ENCODE data around the gene GAD2.

The GAD2 gene

GRCh38 chr10:26214004-26214403 is 2.6 kb upstream of the GAD2 start:
- peaks cover 22% of the 10 kb centered on the region for H3K4me1 Mint-ChIP-seq
- peaks cover 1% of the 10 kb centered on the region for H3K36me3 Mint-ChIP-seq (ENCODE audit: insufficient read depth)

DNA sequence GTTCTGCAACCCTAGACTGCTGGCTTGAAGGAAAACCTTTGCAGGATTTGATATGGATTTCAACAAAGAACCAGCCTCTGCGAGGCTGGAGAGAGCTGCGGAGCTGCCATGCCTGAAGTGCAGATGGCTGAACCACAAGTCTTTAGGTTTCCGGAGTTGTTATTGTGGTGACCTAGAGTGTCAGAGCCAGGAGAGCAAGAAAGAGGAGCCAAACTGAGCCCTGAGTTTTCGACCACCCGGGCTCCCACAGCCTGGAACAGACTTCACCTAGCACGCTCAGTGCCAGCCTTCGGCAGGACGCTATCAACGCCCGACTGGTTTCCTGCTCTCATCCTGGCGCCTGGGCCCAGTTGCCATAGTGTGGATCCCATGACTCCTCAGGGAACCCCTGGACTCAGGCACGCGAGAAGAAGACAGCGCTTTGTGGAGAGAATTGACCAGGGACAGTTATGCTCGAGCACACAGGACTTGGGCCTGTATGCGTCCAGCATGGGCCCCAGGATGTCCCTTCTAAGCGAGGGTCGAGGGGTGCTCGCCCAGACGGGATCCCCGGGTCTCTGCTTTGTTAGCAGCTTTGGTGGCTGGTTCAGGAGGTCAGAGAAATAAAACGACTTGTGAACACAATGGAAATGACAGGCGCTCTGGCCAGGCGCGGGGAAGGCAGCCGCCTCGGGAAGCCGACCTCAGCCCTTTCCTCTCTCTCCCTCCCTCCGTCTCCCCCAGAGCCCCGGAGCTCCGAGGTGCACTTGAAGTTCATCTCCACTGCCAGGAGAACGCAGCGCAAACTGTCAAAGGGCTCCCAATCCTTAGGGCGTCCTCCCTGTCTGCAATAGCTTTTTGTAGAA is 1.8 kb upstream of the GAD2 start:
- ATAC-seq (replicated peaks; ENCODE audit: extremely low read depth, poor library complexity, severe bottlenecking) (no peak), DNase-seq (ENCODE audit: low spot score in 2 of 2) (no peak)
- Mint-ChIP-seq H3K27me3 (peaks cover 77% of the 10 kb centered on the region), H3K36me3 (ENCODE audit: insufficient read depth) (peaks cover 1% of the 10 kb centered on the region), H3K9me3 (no peaks in the 10 kb centered on the region), H3K4me3 (peak overlapping the region; percentile 17), H3K4me1 (peaks cover 22% of the 10 kb centered on the region), H3K27ac (ENCODE audit: low read depth) (no peak overlapping the region)

More at GRCh38 chr10:26214004-26214403, 2.6 kb upstream of the GAD2 start:
- Mint-ChIP-seq H3K4me3 (no peak overlapping the region), H3K9me3 (no peaks in the 10 kb centered on the region), H3K27ac (ENCODE audit: low read depth) (no peak overlapping the region), H3K27me3 (peaks cover 69% of the 10 kb centered on the region)
- ATAC-seq (replicated peaks; ENCODE audit: extremely low read depth, poor library complexity, severe bottlenecking): no peak
- no peak for DNase-seq (ENCODE audit: low spot score in 2 of 2)

- ATAC-seq (replicated peaks; ENCODE audit: extremely low read depth, poor library complexity, severe bottlenecking) (no peak), DNase-seq (ENCODE audit: low spot score in 2 of 2) (no peak)
- H3K27ac Mint-ChIP-seq (ENCODE audit: low read depth): no peak overlapping the region
- peaks cover 1% of the 10 kb centered on the region for H3K36me3 Mint-ChIP-seq (ENCODE audit: insufficient read depth)
- H3K4me3 Mint-ChIP-seq: peak overlapping the region; percentile 64
- peaks cover 84% of the 10 kb centered on the region for H3K27me3 Mint-ChIP-seq
- H3K4me1 Mint-ChIP-seq: peaks cover 22% of the 10 kb centered on the region
- H3K9me3 Mint-ChIP-seq: no peaks in the 10 kb centered on the region
These were observed 1.1 kb upstream of the GAD2 start for GRCh38 chr10:26215396-26215934.

- Mint-ChIP-seq H3K27me3 (peaks cover 90% of the 10 kb centered on the region), H3K4me1 (peaks cover 22% of the 10 kb centered on the region), H3K27ac (ENCODE audit: low read depth) (no peak overlapping the region), H3K9me3 (no peaks in the 10 kb centered on the region), H3K4me3 (peak overlapping the region; percentile 64), H3K36me3 (ENCODE audit: insufficient read depth) (peaks cover 1% of the 10 kb centered on the region)
- ATAC-seq (replicated peaks; ENCODE audit: extremely low read depth, poor library complexity, severe bottlenecking) (no peak), DNase-seq (ENCODE audit: low spot score in 2 of 2) (no peak)
These were observed 514 bp upstream of the GAD2 start for GRCh38 chr10:26215935-26216584.

DNA sequence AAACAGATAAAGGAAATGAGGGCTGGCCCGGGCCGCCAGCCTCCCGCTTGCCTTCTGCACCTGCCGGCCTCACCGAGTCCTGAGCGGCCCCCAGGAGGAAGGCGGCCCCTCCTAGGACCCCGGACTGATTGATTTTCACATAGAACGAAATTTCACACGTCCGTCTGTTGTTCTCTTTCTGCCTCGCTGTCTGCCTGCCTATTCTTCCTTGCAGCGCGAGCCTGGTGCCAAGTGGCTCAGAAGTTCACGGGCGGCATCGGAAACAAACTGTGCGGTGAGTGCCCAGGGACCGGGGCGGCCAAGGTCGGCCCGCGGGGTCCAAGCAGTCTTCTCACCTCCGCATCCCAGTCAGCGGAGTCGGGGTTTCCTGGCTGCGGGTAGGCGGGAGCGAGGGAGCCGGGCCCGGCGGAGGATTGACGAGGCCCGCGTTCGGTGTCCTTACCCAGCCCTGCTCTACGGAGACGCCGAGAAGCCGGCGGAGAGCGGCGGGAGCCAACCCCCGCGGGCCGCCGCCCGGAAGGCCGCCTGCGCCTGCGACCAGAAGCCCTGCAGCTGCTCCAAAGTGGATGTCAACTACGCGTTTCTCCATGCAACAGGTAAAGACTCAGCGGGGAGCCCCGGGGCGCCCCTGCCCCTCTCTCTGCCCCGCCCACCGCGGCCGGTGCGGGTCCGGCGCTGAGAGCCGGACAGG is 967 bp downstream of the GAD2 start:
- ATAC-seq (replicated peaks; ENCODE audit: extremely low read depth, poor library complexity, severe bottlenecking): no peak
- peaks cover 22% of the 10 kb centered on the region for H3K4me1 Mint-ChIP-seq
- no peaks in the 10 kb centered on the region for H3K9me3 Mint-ChIP-seq
- H3K36me3 Mint-ChIP-seq (ENCODE audit: insufficient read depth): peaks cover 1% of the 10 kb centered on the region
- no peak overlapping the region for H3K4me3 Mint-ChIP-seq
- H3K27ac Mint-ChIP-seq (ENCODE audit: low read depth): no peak overlapping the region
- H3K27me3 Mint-ChIP-seq: peaks cover 95% of the 10 kb centered on the region
- no peak for DNase-seq (ENCODE audit: low spot score in 2 of 2)

- peaks cover 1% of the 10 kb centered on the region for H3K36me3 Mint-ChIP-seq (ENCODE audit: insufficient read depth)
- no peaks in the 10 kb centered on the region for H3K9me3 Mint-ChIP-seq
- DNase-seq (ENCODE audit: low spot score in 2 of 2): no peak
- peaks cover 22% of the 10 kb centered on the region for H3K4me1 Mint-ChIP-seq
- H3K4me3 Mint-ChIP-seq: no peak overlapping the region
- no peak overlapping the region for H3K27ac Mint-ChIP-seq (ENCODE audit: low read depth)
- peaks cover 89% of the 10 kb centered on the region for H3K27me3 Mint-ChIP-seq
- ATAC-seq (replicated peaks; ENCODE audit: extremely low read depth, poor library complexity, severe bottlenecking): no peak
These were observed 3.1 kb downstream of the GAD2 start for GRCh38 chr10:26219676-26220075.

DNA sequence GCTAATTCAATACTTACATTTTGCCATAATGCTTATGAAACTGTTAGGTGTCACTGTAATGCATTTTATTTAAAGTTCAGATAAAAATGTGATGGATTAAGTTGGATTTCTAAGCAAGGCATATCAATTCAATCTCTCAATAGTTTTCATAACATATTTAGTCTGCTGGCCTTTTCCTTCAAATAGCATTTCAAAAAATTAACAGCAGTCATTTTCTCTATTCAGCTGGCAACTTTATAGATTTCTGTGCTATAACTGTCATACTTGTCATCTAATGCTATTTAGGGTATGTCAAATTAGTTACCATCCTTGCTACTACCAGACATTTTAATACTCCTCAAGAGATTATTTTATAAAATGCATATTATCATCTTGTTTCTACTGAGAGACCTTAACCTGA is 4.3 kb downstream of the GAD2 start:
- Mint-ChIP-seq H3K27me3 (peaks cover 87% of the 10 kb centered on the region), H3K27ac (ENCODE audit: low read depth) (no peak overlapping the region), H3K4me1 (peaks cover 13% of the 10 kb centered on the region), H3K9me3 (no peaks in the 10 kb centered on the region), H3K36me3 (ENCODE audit: insufficient read depth) (peaks cover 1% of the 10 kb centered on the region), H3K4me3 (no peak overlapping the region)
- ATAC-seq (replicated peaks; ENCODE audit: extremely low read depth, poor library complexity, severe bottlenecking): no peak
- DNase-seq (ENCODE audit: low spot score in 2 of 2): no peak

- Mint-ChIP-seq H3K27ac (ENCODE audit: low read depth) (no peak overlapping the region), H3K4me3 (no peak overlapping the region), H3K9me3 (no peaks in the 10 kb centered on the region), H3K4me1 (peaks cover 7% of the 10 kb centered on the region), H3K36me3 (ENCODE audit: insufficient read depth) (peaks cover 1% of the 10 kb centered on the region), H3K27me3 (peaks cover 80% of the 10 kb centered on the region)
- DNase-seq (ENCODE audit: low spot score in 2 of 2): no peak
- ATAC-seq (replicated peaks; ENCODE audit: extremely low read depth, poor library complexity, severe bottlenecking): no peak
These were observed 5.0 kb downstream of the GAD2 start for GRCh38 chr10:26221541-26221940.

DNA sequence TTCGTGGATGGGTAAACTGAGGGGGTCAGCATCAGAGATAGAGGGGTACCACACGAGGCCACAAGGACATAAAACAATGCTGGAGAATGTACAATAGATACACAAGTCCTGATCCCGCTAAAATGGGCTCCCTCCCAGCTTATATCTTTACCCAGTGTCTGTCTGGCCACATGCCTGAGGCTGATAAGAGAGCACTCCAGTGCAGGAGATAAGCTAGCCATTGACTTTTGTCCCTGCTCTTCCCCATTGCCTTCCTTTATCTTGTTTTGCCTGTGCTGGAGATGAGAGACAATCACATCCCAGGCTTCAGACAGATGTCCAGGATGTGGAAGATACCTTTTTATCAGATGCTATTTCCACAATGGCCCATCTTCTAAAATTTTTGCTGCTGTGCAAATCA is 6.0 kb downstream of the GAD2 start:
- no peak for ATAC-seq (replicated peaks; ENCODE audit: extremely low read depth, poor library complexity, severe bottlenecking)
- Mint-ChIP-seq H3K4me3 (no peak overlapping the region), H3K27me3 (peaks cover 78% of the 10 kb centered on the region)

DNA sequence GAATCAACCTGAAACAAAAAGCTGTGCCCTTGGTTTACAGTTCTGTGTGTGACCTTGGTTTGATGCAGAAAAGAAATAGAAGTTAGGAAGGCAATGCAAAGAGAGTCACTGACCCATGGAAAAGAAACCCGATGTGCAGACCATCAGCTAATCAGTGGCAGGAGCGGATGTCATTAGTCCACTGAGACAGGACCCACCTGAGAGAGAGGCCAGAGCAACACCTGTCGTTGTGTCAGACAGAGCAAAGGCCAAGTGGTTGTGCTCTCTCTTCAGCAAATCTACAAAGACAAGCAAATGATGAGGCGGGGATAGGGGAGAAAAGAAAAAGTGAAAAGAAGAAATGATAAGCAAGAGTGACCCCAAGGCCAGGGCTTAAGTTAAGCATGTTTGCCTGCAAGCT is 8.7 kb downstream of the GAD2 start:
- Mint-ChIP-seq H3K36me3 (ENCODE audit: insufficient read depth) (no peaks in the 10 kb centered on the region), H3K27me3 (peaks cover 67% of the 10 kb centered on the region), H3K4me3 (no peak overlapping the region), H3K4me1 (no peaks in the 10 kb centered on the region), H3K9me3 (no peaks in the 10 kb centered on the region), H3K27ac (ENCODE audit: low read depth) (no peak overlapping the region)
- ATAC-seq (replicated peaks; ENCODE audit: extremely low read depth, poor library complexity, severe bottlenecking): no peak
- no peak for DNase-seq (ENCODE audit: low spot score in 2 of 2)

More for the DNA sequence above, 6.0 kb downstream of the GAD2 start:
- Mint-ChIP-seq H3K27ac (ENCODE audit: low read depth) (no peak overlapping the region), H3K36me3 (ENCODE audit: insufficient read depth) (no peaks in the 10 kb centered on the region), H3K4me1 (no peaks in the 10 kb centered on the region), H3K9me3 (no peaks in the 10 kb centered on the region)
- DNase-seq (ENCODE audit: low spot score in 2 of 2): no peak

- Mint-ChIP-seq H3K9me3 (no peaks in the 10 kb centered on the region), H3K4me1 (no peaks in the 10 kb centered on the region), H3K27me3 (peaks cover 60% of the 10 kb centered on the region), H3K27ac (ENCODE audit: low read depth) (no peak overlapping the region), H3K4me3 (no peak overlapping the region), H3K36me3 (ENCODE audit: insufficient read depth) (peaks cover 2% of the 10 kb centered on the region)
- DNase-seq (ENCODE audit: low spot score in 2 of 2): no peak
- ATAC-seq (replicated peaks; ENCODE audit: extremely low read depth, poor library complexity, severe bottlenecking): no peak
These were observed 11.2 kb downstream of the GAD2 start for GRCh38 chr10:26227786-26228185.

DNA sequence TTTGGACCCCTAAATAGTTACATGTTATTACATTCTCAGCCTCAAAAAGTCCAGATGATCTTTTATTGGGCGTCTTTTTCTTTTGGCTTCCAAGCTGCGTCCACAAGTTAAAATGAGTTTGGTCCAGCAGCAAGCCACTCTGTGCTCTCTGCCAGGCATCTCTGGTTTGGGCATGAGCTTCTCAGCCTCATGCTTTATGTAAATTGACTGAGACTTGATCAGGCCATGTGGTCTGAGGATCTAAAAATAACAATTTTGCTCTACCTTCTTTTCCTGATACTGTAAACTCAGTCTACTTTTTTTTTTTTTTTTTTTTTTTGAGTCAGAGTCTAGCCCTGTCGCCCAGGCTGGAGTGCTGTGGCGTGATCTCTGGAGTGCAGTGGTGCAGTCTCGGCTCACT is 15.6 kb downstream of the GAD2 start:
- DNase-seq (ENCODE audit: low spot score in 2 of 2) (no peak), ATAC-seq (replicated peaks; ENCODE audit: extremely low read depth, poor library complexity, severe bottlenecking) (no peak)
- Mint-ChIP-seq H3K4me3 (no peak overlapping the region), H3K36me3 (ENCODE audit: insufficient read depth) (peaks cover 3% of the 10 kb centered on the region), H3K9me3 (no peaks in the 10 kb centered on the region), H3K27ac (ENCODE audit: low read depth) (no peak overlapping the region), H3K27me3 (peaks cover 59% of the 10 kb centered on the region), H3K4me1 (no peaks in the 10 kb centered on the region)

All from central memory CD8-positive, alpha-beta T cell (primary cell).